Small intestine (tissue), 7 donors: Measurements from ENCODE around the gene HES6. TPM values are rescaled to one million over a fixed set of nuclear protein-coding genes. Genes with fewer than 3 reads are reported as not detected.

Experiments
- DNase-seq, 2 donors: peaks; one replicate each; pipeline versions ENCODE4 v3.0.0 to v3.0.0-alpha.2; 2013
- FAIRE-seq: peaks from 2 replicates; lab custom pipeline; 2012; peaks lifted over from hg19 to GRCh38; lab: Jason Lieb, UNC
- H3K27ac ChIP-seq, 3 donors: one replicate each; pipeline ENCODE4 v1.5.1; 2013; ENCODE audit warnings: low read length in 2 of 3, mild to moderate bottlenecking in 2 of 3, control low read depth in 1 of 3, inconsistent platforms in 1 of 3, low read depth in 1 of 3, moderate library complexity in 1 of 3
- H3K27me3 ChIP-seq, 3 donors: one replicate each; pipeline ENCODE4 v1.6.1; 2013; ENCODE audit warnings: low read length in 3 of 3, inconsistent platforms in 1 of 3; ENCODE audit not compliant: control insufficient read depth in 3 of 3, insufficient read depth in 3 of 3
- H3K36me3 ChIP-seq, 3 donors: one replicate each; pipeline ENCODE4 v1.6.1; 2013; ENCODE audit warnings: low read length in 3 of 3, inconsistent platforms in 1 of 3, low read depth in 1 of 3, mild to moderate bottlenecking in 1 of 3, moderate library complexity in 1 of 3; ENCODE audit not compliant: control insufficient read depth in 3 of 3, insufficient read depth in 2 of 3
- H3K4me1 ChIP-seq, 3 donors: one replicate each; pipeline ENCODE4 v1.6.1; 2013; ENCODE audit warnings: low read length in 2 of 3, inconsistent platforms in 1 of 3, low read depth in 1 of 3, mild to moderate bottlenecking in 1 of 3, moderate library complexity in 1 of 3; ENCODE audit not compliant: control insufficient read depth in 3 of 3, insufficient read depth in 2 of 3
- H3K4me3 ChIP-seq, 3 donors: one replicate each; pipeline ENCODE4 v1.5.1; 2013; ENCODE audit warnings: low read length in 3 of 3, control low read depth in 1 of 3, inconsistent platforms in 1 of 3, low read depth in 1 of 3, mild to moderate bottlenecking in 1 of 3, moderate library complexity in 1 of 3
- H3K9me3 ChIP-seq, 2 donors: one replicate each; pipeline ENCODE4 v1.6.1; 2013; ENCODE audit warnings: low read depth in 1 of 2, low read length in 1 of 2; ENCODE audit not compliant: control insufficient read depth in 2 of 2, insufficient read depth in 1 of 2
- WGBS, 3 donors: extraction: QIAGEN DNeasy Blood & Tissue Kit; methylation state at CpG; one replicate each; pipeline ENCODE4 v1.1.7; 2013; 5-methylcytosine and 5-hydroxymethylcytosine counted together
- polyA plus RNA-seq, 4 donors: library from polyadenylated mRNA; stranded (reverse) in 3 of 4; unstranded in 1 of 4; fragments of 200-250 nt in 3 of 4; fragments of 120-200 nt in 1 of 4; gene quantifications; one replicate each; pipeline versions ENCODE4 v1.2.1 to v1.2.3, GENCODE V29; 2013
- donor health status: healthy with polysubstance abuse.
- donor health status: control.
- donor health status: control.
- donor health status: Bipolar disorder and iron deficiency.
- donor health status: healthy.

HES6 gene
- polyA plus RNA-seq, 4 donors = 18.2 to 94.3 (median 29.5) TPM

- H3K27ac ChIP-seq = no peak overlapping the region
- no peaks in the 10 kb centered on the region for H3K9me3 ChIP-seq
- FAIRE-seq (no peak), DNase-seq (peak; percentile 39 to 77)
- H3K27me3 ChIP-seq = peaks cover 0 to 17% (median 0%) of the 10 kb centered on the region in 3 donors
- H3K4me3 ChIP-seq = peak overlapping the region; percentile 29 to 49 (median 45)
- H3K4me1 ChIP-seq = peaks cover 0 to 7% (median 0%) of the 10 kb centered on the region in 3 donors
- WGBS, 3 donors = 5 to 37% (median 12%) methylated on average over 46 of the region's 46 CpGs
- H3K36me3 ChIP-seq = peaks cover 0 to 4% (median 0%) of the 10 kb centered on the region in 3 donors
Measured at GRCh38 chr2:238231251-238231793, 8.5 kb downstream of the HES6 start.

GRCh38 chr2:238230699-238231098 lies 9.1 kb downstream of the HES6 start:
- DNase-seq (no peak), FAIRE-seq (no peak)
- H3K27ac ChIP-seq = no peak overlapping the region
- H3K4me1 ChIP-seq = peaks cover 0 to 7% (median 0%) of the 10 kb centered on the region in 3 donors
- peaks cover 0 to 4% (median 0%) of the 10 kb centered on the region in 3 donors for H3K36me3 ChIP-seq
- WGBS, 3 donors = 73 to 86% (median 80%) methylated on average over 5 of the region's 5 CpGs
- peaks cover 0 to 15% (median 0%) of the 10 kb centered on the region in 3 donors for H3K27me3 ChIP-seq
- no peak overlapping the region for H3K4me3 ChIP-seq
- H3K9me3 ChIP-seq = no peaks in the 10 kb centered on the region

GRCh38 chr2:238228700-238229099 lies 11.1 kb downstream of the HES6 start:
- Histone ChIP-seq H3K27me3 (peaks cover 0 to 15% (median 0%) of the 10 kb centered on the region in 3 donors), H3K4me3 (no peak overlapping the region), H3K36me3 (peaks cover 0 to 9% (median 0%) of the 10 kb centered on the region in 3 donors), H3K9me3 (no peaks in the 10 kb centered on the region), H3K4me1 (peaks cover 0 to 7% (median 0%) of the 10 kb centered on the region in 3 donors), H3K27ac (no peak overlapping the region)
- FAIRE-seq = no peak
- 65 to 79% (median 75%) methylated on average over 4 of the region's 4 CpGs for WGBS, 3 donors
- no peak for DNase-seq

- FAIRE-seq (no peak), DNase-seq (no peak)
- Histone ChIP-seq H3K9me3 (no peaks in the 10 kb centered on the region), H3K27me3 (peaks cover 0 to 15% (median 0%) of the 10 kb centered on the region in 3 donors), H3K4me3 (no peak overlapping the region), H3K27ac (no peak overlapping the region), H3K4me1 (peaks cover 0 to 7% (median 0%) of the 10 kb centered on the region in 3 donors), H3K36me3 (peaks cover 0 to 9% (median 0%) of the 10 kb centered on the region in 3 donors)
- 81 to 91% (median 90%) methylated on average over 11 of the region's 11 CpGs for WGBS, 3 donors
Measured at GRCh38 chr2:238227587-238228032, 12.2 kb downstream of the HES6 start.

- Histone ChIP-seq H3K4me1 (peaks cover 0 to 7% (median 0%) of the 10 kb centered on the region in 3 donors), H3K4me3 (no peak overlapping the region), H3K36me3 (peaks cover 0 to 9% (median 0%) of the 10 kb centered on the region in 3 donors), H3K27ac (no peak overlapping the region), H3K9me3 (no peaks in the 10 kb centered on the region), H3K27me3 (peaks cover 0 to 12% (median 0%) of the 10 kb centered on the region in 3 donors)
- FAIRE-seq (no peak), DNase-seq (no peak)
- WGBS, 3 donors = 76 to 90% (median 83%) methylated on average over 8 of the region's 8 CpGs
Measured at GRCh38 chr2:238226698-238227586, 12.9 kb downstream of the HES6 start.

- FAIRE-seq (no peak), DNase-seq (no peak)
- Histone ChIP-seq H3K9me3 (no peaks in the 10 kb centered on the region), H3K36me3 (peaks cover 0 to 9% (median 0%) of the 10 kb centered on the region in 3 donors), H3K27ac (no peak overlapping the region), H3K4me3 (no peak overlapping the region), H3K4me1 (peaks cover 0 to 3% (median 0%) of the 10 kb centered on the region in 3 donors), H3K27me3 (peaks cover 0 to 5% (median 0%) of the 10 kb centered on the region in 3 donors)
- WGBS, 3 donors = 84 to 87% (median 85%) methylated on average over 37 to 38 of the region's 38 CpGs
Measured at GRCh38 chr2:238225911-238226697, 13.7 kb downstream of the HES6 start.

- Histone ChIP-seq H3K27ac (no peak overlapping the region), H3K27me3 (no peaks in the 10 kb centered on the region), H3K4me1 (no peaks in the 10 kb centered on the region), H3K36me3 (peaks cover 0 to 9% (median 0%) of the 10 kb centered on the region in 3 donors), H3K9me3 (no peaks in the 10 kb centered on the region), H3K4me3 (no peak overlapping the region)
- DNase-seq (no peak), FAIRE-seq (no peak)
- 88 to 93% (median 90%) methylated on average over 11 to 13 of the region's 13 CpGs for WGBS, 3 donors
Measured at GRCh38 chr2:238225121-238225520, 14.7 kb downstream of the HES6 start.
